Muscle of back (tissue), 11 donors: ENCODE results near the gene ARHGEF19. TPM values are rescaled to one million over a fixed set of nuclear protein-coding genes. Genes with fewer than 3 reads are reported as not detected.
"Not testable (repeated sequence)": the region's sequence is repeated elsewhere in the genome, so short reads cannot be mapped to it uniquely, and the experiment has no call there.

Experiments
- DNase-seq, 3 donors: peaks; one replicate each; pipeline versions ENCODE4 v3.0.0 to v3.0.0-alpha.2; 2013
- polyA plus RNA-seq, 10 donors: library from polyadenylated mRNA; unstranded; fragments of 120-200 nt; gene quantifications; one replicate each; pipeline ENCODE4 v1.2.1, GENCODE V29; 2013; ENCODE audit not compliant: insufficient read length in 10 of 10

The ARHGEF19 gene
- polyA plus RNA-seq, 10 donors = 1.7 to 12.4 (median 2.8) TPM

- DNase-seq = peak in 1 of 3 donors; percentile 73
These were observed 44.9 kb downstream of the ARHGEF19 start for GRCh38 chr1:16167331-16168143.

DNA sequence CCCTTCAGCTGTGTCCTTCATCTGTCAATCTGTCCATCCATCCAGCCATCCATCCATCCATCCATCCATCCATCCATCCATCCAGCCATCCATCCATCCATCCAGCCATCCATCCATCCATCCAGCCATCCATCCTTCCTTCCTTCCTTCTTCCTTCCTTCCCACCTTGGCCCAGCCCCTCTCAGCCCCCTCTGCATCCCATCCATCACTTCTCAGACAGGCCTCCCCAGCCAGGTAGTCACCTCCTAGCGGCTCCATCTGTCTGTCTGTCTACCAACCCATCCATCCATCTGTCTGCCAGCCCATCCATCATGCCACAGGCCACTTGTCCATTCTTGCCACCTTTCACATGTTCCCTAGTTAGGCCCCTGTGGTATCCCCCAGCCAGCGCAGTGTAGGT lies 46.3 kb downstream of the ARHGEF19 start:
- DNase-seq = no peak

GRCh38 chr1:16165548-16165947 lies 46.9 kb downstream of the ARHGEF19 start:
- DNase-seq = no peak

GRCh38 chr1:16165073-16165364 lies 47.4 kb downstream of the ARHGEF19 start:
- no peak for DNase-seq

DNA sequence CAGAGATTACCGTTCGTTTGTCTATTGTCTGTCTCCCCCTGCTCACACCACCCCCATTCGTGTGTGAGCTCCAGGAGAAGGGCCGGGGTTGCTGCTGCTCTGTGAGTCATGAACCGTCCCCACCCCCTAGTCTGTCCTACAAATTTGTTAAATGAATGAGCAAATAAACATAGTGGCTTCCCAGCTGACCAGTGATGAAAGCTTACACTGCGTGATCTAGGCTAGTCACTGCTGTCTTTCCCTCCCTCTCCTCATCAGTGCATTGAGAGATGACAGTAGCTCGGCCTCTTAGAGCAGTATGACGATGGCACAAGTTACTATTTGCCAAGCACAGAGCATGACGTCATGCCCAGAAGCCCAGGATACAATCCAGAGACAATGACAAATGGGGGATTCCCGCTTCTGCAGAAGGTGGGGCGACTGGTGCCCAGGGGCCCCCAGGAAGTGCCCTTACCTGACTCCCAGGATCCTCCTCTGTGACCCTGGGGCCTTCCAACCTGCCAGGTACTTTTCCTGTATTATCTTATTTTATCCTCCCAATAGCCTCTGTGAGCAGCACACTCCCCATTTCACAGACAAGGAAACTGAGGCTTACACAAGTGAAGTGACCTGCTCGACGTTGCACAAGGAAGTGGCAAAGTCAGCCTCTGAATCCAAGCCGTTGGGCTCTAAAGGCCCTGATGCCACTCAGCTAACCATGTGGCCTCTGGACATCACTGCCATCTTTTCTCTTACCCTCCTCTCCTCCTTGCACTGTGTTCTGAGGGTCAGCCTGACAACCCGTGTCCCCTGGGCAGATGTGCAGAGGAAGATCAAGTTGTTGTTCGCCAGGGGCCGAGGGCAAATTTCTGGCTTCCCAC lies 48.0 kb downstream of the ARHGEF19 start:
- DNase-seq = peak in 1 of 3 donors; percentile 88

DNA sequence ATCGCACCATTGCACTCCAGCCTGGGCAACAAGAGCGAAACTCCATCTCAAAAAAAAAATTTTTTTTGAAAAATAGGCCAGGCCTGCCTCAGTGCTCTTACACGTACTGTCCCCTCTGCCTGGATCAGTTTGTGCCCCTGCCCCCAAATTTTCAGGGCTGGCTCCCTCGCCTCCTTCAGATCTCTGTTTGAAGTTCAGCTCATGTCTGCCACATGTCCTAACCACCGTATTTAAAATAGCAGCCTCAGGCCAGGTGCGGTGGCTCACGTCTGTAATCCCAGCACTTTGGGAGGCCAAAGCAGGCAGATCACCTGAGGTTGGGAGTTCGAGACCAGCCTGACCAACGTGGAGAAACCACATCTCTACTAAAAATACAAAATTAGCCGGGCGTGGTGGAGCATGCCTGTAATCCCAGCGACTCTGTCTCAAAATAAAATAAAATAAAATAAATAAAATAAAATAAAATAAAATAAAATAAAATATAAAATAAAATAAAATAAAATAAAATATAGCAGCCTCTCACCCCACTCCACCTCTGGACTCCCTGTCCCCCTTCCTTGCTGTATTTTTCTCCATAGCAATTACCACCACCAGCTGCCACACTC lies 48.7 kb downstream of the ARHGEF19 start:
- not testable (repeated sequence) for DNase-seq

DNA sequence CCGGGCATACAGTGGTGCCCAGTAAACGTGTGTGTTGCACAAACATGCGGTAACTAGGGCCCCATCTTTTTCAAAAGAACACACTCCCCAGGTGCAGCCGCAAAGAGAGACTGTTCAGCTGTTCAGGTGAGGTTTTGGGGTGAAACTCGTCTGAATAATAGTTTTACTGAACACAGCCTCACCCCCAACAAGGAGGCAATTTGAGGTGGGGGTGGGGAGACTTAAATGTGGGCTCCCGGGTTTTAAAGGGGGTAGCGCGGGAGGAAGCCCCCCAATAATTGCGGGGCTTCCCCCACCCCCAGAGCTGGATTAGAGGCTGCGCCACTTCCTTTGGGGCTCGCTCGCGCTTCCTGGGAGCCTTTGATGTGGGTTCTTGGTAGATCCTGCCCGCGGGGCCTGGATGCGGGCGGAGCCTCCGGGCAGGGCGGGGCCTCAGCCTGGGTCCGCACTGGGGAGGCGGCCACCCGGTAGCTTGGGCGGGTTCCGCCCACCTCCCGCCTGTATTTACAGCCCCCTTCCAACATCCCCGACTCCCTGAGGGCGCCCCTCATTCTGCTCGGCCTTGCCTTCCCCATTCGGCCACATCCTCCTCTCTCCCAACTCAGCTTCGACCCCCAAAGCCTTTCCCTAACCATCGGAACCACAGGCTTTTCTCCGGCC lies 50.2 kb downstream of the ARHGEF19 start:
- no peak for DNase-seq

GRCh38 chr1:16161717-16162116 lies 50.7 kb downstream of the ARHGEF19 start:
- no peak for DNase-seq

- no peak for DNase-seq
These were observed 53.2 kb downstream of the ARHGEF19 start for GRCh38 chr1:16158993-16159831.

- no peak for DNase-seq
These were observed 54.4 kb downstream of the ARHGEF19 start for GRCh38 chr1:16158025-16158424.

GRCh38 chr1:16156848-16157495 lies 55.5 kb downstream of the ARHGEF19 start:
- DNase-seq = no peak

- DNase-seq = peak; percentile 71 to 88 (median 76)
These were observed 56.7 kb downstream of the ARHGEF19 start, which contains the start of gene EPHA2 for GRCh38 chr1:16155537-16156410. EPHA2 (minus strand) TSS chr1:16156069; CDS start chr1:16155932, 137 bp downstream.

DNA sequence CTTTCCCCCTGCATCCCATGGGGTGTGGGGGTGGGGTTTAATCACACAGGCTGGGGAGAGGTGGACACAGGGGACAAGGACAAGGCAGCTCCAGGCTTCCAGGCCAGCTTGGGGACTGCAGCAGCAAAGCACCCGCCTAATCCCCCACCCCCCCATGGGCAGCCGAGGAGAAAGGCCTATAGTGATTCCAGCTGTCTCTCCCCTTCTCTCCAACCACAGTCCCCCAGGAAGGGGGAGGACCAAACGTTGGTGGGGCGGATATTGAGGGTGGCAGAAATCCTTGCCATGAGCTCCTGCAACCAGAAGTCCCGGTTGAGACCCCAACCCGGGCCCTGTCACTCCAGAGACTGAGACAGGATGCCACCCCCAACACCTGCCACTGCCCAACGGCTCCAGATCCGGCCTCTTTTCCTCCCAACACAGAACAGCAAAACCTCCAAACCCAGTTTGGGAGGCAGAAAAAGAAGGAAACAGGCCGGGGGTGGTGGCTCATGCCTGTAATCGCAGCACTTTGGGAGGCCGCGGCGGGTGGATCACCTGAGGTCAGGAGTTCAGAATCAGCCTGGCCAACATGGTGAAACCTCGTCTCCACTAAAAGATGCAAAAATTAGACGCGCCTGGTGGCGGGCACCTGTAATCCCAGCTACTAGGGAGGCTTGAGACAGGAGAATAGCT lies 58.3 kb downstream of the ARHGEF19 start:
- no peak for DNase-seq

DNA sequence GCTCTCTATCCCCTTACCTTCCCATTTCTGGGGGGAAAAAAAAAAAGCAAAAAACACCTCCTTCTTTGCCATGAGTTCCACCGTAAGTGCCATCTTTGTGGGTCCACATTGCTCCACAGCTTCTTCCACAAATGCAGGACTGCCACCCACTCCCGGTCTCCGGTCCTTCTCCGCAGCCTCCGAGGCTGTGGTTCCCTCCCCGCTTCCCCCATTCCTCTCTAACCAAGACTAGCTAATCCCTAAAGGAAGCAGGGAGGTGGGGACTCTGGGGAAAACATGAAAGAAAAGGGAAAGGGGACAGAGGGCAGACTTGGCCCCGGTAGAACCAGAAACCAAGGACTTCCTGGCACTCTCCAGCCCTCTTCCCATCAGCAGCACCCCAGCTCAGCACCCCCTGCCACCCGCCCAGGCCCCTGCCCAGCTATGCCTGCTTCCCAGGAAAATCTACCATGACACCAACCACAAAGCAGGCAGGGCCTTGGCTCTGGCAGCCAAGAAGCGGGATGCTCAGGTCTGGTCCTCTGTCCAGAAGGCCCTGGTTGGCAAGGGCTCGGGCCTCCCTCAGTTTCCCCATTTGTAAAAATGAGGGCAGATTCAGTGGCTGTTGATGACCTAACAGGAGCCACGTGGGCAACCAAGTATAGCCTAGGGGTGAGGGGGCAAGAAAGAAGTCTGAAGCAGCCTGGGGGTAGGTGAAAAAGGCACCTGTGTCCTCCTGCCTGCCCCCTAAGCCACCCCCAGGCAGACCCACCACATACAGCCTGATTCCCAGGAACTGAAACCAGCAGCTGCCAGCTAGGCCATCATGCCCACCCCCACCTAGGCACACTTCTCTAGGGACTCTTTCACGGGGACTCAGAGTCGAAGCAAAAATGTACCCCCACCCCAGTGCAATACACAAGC lies 59.1 kb downstream of the ARHGEF19 start:
- DNase-seq = no peak

GRCh38 chr1:16152481-16153087 lies 59.9 kb downstream of the ARHGEF19 start:
- DNase-seq = no peak

DNA sequence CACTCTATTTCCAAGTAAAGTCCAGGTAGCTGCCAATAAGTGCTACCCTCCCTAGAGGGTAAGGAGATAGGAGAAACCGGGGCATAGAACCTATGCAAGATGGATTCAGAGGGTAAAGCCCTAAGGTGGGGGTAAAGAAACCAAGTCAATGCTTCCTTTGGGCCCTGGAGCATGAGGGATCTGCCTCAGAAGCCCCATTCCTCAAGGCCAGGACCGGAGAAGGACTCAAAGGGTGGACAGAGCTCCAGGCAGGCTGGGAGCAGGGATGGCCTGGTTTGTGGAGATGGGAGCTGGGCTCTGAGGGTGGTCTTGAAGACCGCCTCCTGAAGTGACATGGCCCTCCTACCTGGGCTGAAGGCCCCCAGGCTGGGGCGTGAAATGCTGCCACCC lies 60.5 kb downstream of the ARHGEF19 start:
- DNase-seq = no peak
